GM12878 (cell line): ENCODE measurements around the gene IQCK. TPM values are rescaled to one million over a fixed set of nuclear protein-coding genes. Genes with fewer than 3 reads are reported as not detected.

Experiments used
- ATAC-seq: fragments of 200-7000 bp; cut with Tn5 transposase; 3 replicates; pipeline ENCODE4 v1.9.1; 2020; ENCODE audit warnings: mild to moderate bottlenecking, moderate library complexity
- BruUV-seq: library from RNA; stranded (reverse); fragments of 400-500 nt; replicated peaks from 2 replicates; lab custom pipeline; 2021; lab: Mats Ljungman, UMichigan
- CTCF ChIA-PET: fragments of 300-600 bp; sonication (Branson Sonifier 250); formaldehyde crosslinking; extraction: SDS; loops from one replicate; lab custom pipeline; 2021; ENCODE audit warnings: inconsistent platforms; lab: Yijun Ruan, JAX
- POLR2A ChIA-PET: fragments of 350-600 bp; formaldehyde crosslinking; extraction: SDS; loops from one replicate; lab custom pipeline; 2021; ENCODE audit warnings: inconsistent platforms; lab: Charles Lee
- RAD21 ChIA-PET: fragments of 300-600 bp; sonication (Branson Sonifier 250); formaldehyde crosslinking; loops from one replicate; lab custom pipeline; 2023; ENCODE audit warnings: antibody characterized with exemption; ENCODE audit not compliant: unreplicated experiment; lab: Charles Lee
- SMC1A ChIA-PET: fragments of 300-600 bp; sonication (Branson Sonifier 250); formaldehyde crosslinking; loops from one replicate; lab custom pipeline; 2023; ENCODE audit not compliant: unreplicated experiment, uncharacterized antibody; lab: Charles Lee
- DNase-seq: peaks from one replicate; pipeline ENCODE4 v3.0.0-alpha.2; 2011; ENCODE audit warnings: low read depth, low spot score
- FAIRE-seq: peaks from 3 replicates; lab custom pipeline; 2011; peaks lifted over from hg19 to GRCh38; lab: Jason Lieb, UNC
- H2AFZ ChIP-seq: 2 replicates; pipeline ENCODE4 v1.6.0; 2011; ENCODE audit warnings: low read depth, low read length, control low read depth; ENCODE audit not compliant: control insufficient read depth
- H3K27ac ChIP-seq: 2 replicates; pipeline ENCODE4 v1.5.1; 2011; ENCODE audit warnings: control low read depth; ENCODE audit not compliant: control insufficient read depth, insufficient read depth
- H3K27me3 ChIP-seq, 2 experiments: replicated peaks in 1 of 2; 2 replicates each; pipeline versions ENCODE4 v1.6.0 to v1.6.1; 2011; ENCODE audit warnings: low read length in 1 of 2; ENCODE audit not compliant: control insufficient read depth in 2 of 2, insufficient read depth in 2 of 2
- H3K36me3 ChIP-seq, 2 experiments: 2 replicates each; pipeline ENCODE4 v1.5.1; 2011; ENCODE audit warnings: low read length in 1 of 2; ENCODE audit not compliant: control insufficient read depth in 2 of 2, insufficient read depth in 2 of 2
- H3K4me1 ChIP-seq: 2 replicates; pipeline ENCODE4 v1.6.1; 2011; ENCODE audit warnings: mild to moderate bottlenecking, low read length, moderate library complexity, mixed read lengths; ENCODE audit not compliant: control insufficient read depth, insufficient read depth
- H3K4me2 ChIP-seq: 2 replicates; pipeline ENCODE4 v1.6.0; 2011; ENCODE audit warnings: control low read depth; ENCODE audit not compliant: control insufficient read depth, insufficient read depth
- H3K4me3 ChIP-seq: fragments of 200-600 bp; sonication (generic); 2 replicates; pipeline ENCODE4 v1.5.1; 2016
- H3K79me2 ChIP-seq: 2 replicates; pipeline ENCODE4 v1.6.0; 2011; ENCODE audit warnings: low read length; ENCODE audit not compliant: control insufficient read depth, insufficient read depth
- H3K9ac ChIP-seq: 2 replicates; pipeline ENCODE4 v1.8.0; 2011; ENCODE audit warnings: low read length, control low read depth, mixed read lengths; ENCODE audit not compliant: control insufficient read depth, insufficient read depth
- H3K9me3 ChIP-seq: replicated peaks from 3 replicates; pipeline ENCODE4 v1.5.1; 2011; ENCODE audit warnings: mild to moderate bottlenecking, low read length; ENCODE audit not compliant: control insufficient read depth, insufficient read depth
- H4K20me1 ChIP-seq: 2 replicates; pipeline ENCODE4 v1.6.0; 2011; ENCODE audit not compliant: control insufficient read depth, insufficient read depth
- ATF7 ChIP-seq: fragments of 450-650 bp; IDR thresholded peaks from 2 replicates; pipeline ENCODE4 v1.6.1; 2016; ENCODE audit warnings: low read depth, mild to moderate bottlenecking
- BACH1 ChIP-seq: fragments of 450-650 bp; IDR thresholded peaks from 2 replicates; pipeline ENCODE4 v1.6.1; 2017; ENCODE audit warnings: mild to moderate bottlenecking, borderline replicate concordance
- CREB1 ChIP-seq: IDR thresholded peaks from 2 replicates; pipeline ENCODE4 v1.6.1; 2012; ENCODE audit warnings: low read depth, mild to moderate bottlenecking, inconsistent platforms
- EP300 ChIP-seq, 2 experiments: fragments of 150-350 bp in 1 of 2; IDR thresholded peaks; 2 replicates each; pipeline ENCODE4 v1.6.1; 2011 to 2012; ENCODE audit warnings: low read depth in 2 of 2, low read length in 2 of 2, borderline replicate concordance in 1 of 2, improper control_type of control experiment in 1 of 2, inconsistent platforms in 1 of 2; ENCODE audit not compliant: control insufficient read depth in 1 of 2
- MEF2A ChIP-seq: IDR thresholded peaks from 2 replicates; pipeline ENCODE4 v1.6.1; 2011; ENCODE audit warnings: low read depth, mild to moderate bottlenecking, low read length, moderate library complexity; ENCODE audit not compliant: insufficient read depth
- SMARCA5 ChIP-seq: fragments of 450-650 bp; IDR thresholded peaks from 2 replicates; pipeline ENCODE4 v1.6.1; 2017; ENCODE audit warnings: mild to moderate bottlenecking
- SP1 ChIP-seq: IDR thresholded peaks from one replicate; pipeline ENCODE4 v1.6.1; 2011; ENCODE audit warnings: low read depth, low read length
- WGBS: methylation state at CpG from one replicate; pipeline ENCODE4 v1.1.6; 2016; ENCODE audit warnings: low lambda C conversion rate; ENCODE audit not compliant: insufficient replicate concordance, insufficient coverage; ENCODE audit errors: missing lambda C conversion rate; 5-methylcytosine and 5-hydroxymethylcytosine counted together
- in situ Hi-C: fragments of 300-500 bp; cut with MboI; formaldehyde crosslinking; loops from 9 replicates; pipeline ENCODE4 v1.14.3; 2018; ENCODE audit warnings: mixed read lengths
- intact Hi-C: fragments of 100-400 bp; cut with micrococcal nuclease; formaldehyde crosslinking; loops from one replicate; pipeline ENCODE4 v1.14.2; 2022; ENCODE audit not compliant: unreplicated experiment
- polyA plus RNA-seq, 11 experiments: library from polyadenylated mRNA; depleted of rRNA in 4 of 11; unstranded in 6 of 11; stranded (reverse) in 5 of 11; fragments of >200 nt; fragmentation: Nextera tagmentation in 4 of 11; fragmentation: Illumina TruSeq in 1 of 11; extraction: Ambion mirVana in 4 of 11; extraction: Trizol in 1 of 11; gene quantifications; 1 replicate in 1 of 11; 2 replicates in 10 of 11; pipeline versions ENCODE4 v1.2.1 to v1.2.3, GENCODE V29; 2011 to 2016; ENCODE audit warnings: inconsistent platforms in 2 of 11, missing spikeins in 2 of 11, low read depth in 1 of 11
- total RNA-seq, 4 experiments: library from RNA; depleted of rRNA in 3 of 4; stranded (reverse); fragments of >200 nt in 3 of 4; fragmentation: Illumina TruSeq in 1 of 4; extraction: Trizol in 1 of 4; gene quantifications; 2 replicates each; pipeline versions ENCODE4 v1.2.1 to v1.2.3, GENCODE V29; 2013 to 2021
- TF ChIP-seq, protein P1 (sequence below): fragments of 450-650 bp; IDR thresholded peaks from 2 replicates; pipeline ENCODE4 v1.6.1; 2017; ENCODE audit warnings: low read depth, mild to moderate bottlenecking, moderate library complexity

The IQCK gene
- total and polyA plus RNA-seq, 10 of the 15 experiments (the other 5 are each of a cell fraction or from before 2014, with no cell fraction given): 1.0 to 4.2 (median 2.4) TPM

DNA sequence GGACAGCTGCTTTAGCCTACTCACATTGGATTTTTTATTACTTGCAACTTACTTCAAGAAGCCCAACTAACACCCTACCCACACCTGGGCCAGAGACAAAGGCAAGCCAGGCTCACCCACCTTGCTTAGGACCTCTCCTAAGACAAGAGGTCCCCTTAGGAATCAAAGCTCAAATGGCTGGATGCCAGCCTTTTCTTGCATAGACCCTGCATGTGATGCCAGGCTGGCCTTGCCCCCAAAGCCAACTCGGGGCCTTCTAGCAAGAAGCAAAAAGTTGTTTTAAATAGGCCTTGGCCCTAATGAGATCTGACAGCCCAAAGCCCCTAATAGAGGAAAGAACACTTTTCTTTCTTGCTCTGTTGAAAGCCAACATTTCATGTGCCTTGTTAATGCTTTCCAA lies 145.9 kb downstream of the IQCK start:
- H3K9me3 ChIP-seq: no peaks in the 10 kb centered on the region
- DNase-seq (no peak), FAIRE-seq (no peak), ATAC-seq (no peak)
- CTCF ChIA-PET: interaction anchor here (1.4 kb wide), 1 partner anchor 23 kb away, joined by 3 read pairs; no protein-coding TSS in a partner anchor
- no peaks in the 10 kb centered on the region for H3K36me3 ChIP-seq
- H3K79me2 ChIP-seq: no peaks in the 10 kb centered on the region
- no peaks in the 10 kb centered on the region for H4K20me1 ChIP-seq
- POLR2A ChIA-PET: interaction anchor here (1.2 kb wide), 1 partner anchor 11 kb away, joined by 3 read pairs; no protein-coding TSS in a partner anchor
- H3K4me1 ChIP-seq: no peaks in the 10 kb centered on the region
- H3K27ac ChIP-seq: no peak overlapping the region
- no peak overlapping the region for H2AFZ ChIP-seq
- no peak overlapping the region for H3K9ac ChIP-seq
- no TSS peak for BruUV-seq
- intact Hi-C loops (no loop called here), in situ Hi-C loops (no loop called here)
- RAD21 ChIA-PET: no interaction called here
- 0% methylated on average over 1 of the region's 1 CpG for WGBS
- no peak overlapping the region for H3K4me2 ChIP-seq
- H3K4me3 ChIP-seq: no peak overlapping the region
- H3K27me3 ChIP-seq: no peaks in the 10 kb centered on the region
- TF ChIP-seq SP1: no peak
- TF ChIP-seq BACH1: no peak
- no peak for TF ChIP-seq EP300 (IDR thresholded peaks at IDR 0.05; ENCODE audit: borderline replicate concordance in 1 of 2, control insufficient read depth in 1 of 2, low read depth in 2 of 2, low read length in 2 of 2)
- TF ChIP-seq CREB1: no peak
- TF ChIP-seq, protein P1, sequence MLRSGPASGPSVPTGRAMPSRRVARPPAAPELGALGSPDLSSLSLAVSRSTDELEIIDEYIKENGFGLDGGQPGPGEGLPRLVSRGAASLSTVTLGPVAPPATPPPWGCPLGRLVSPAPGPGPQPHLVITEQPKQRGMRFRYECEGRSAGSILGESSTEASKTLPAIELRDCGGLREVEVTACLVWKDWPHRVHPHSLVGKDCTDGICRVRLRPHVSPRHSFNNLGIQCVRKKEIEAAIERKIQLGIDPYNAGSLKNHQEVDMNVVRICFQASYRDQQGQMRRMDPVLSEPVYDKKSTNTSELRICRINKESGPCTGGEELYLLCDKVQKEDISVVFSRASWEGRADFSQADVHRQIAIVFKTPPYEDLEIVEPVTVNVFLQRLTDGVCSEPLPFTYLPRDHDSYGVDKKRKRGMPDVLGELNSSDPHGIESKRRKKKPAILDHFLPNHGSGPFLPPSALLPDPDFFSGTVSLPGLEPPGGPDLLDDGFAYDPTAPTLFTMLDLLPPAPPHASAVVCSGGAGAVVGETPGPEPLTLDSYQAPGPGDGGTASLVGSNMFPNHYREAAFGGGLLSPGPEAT: no peak
- no peak for TF ChIP-seq MEF2A
- no peak for TF ChIP-seq SMARCA5
- TF ChIP-seq ATF7: no peak
- TF ChIP-seq, all 136 proteins: peak for 0
- SMC1A ChIA-PET: no interaction called here
